PC-3 (cell line): ENCODE data around the gene ZNF180. TPM values are rescaled to one million over a fixed set of nuclear protein-coding genes. Genes with fewer than 3 reads are reported as not detected.

ENCODE experiments used
- ATAC-seq: fragments of 200-7000 bp; cut with Tn5 transposase; 2 replicates; pipeline ENCODE4 v1.9.1; 2020; ENCODE audit warnings: mild to moderate bottlenecking, moderate library complexity
- BruUV-seq: library from RNA; stranded (reverse); fragments of 400-500 nt; replicated peaks from 2 replicates; lab custom pipeline; 2021; lab: Mats Ljungman, UMichigan
- CTCF ChIA-PET: fragments of 300-600 bp; sonication (Branson Sonifier 250); formaldehyde crosslinking; loops from one replicate; lab custom pipeline; 2022; ENCODE audit warnings: antibody characterized with exemption; lab: Charles Lee
- POLR2A ChIA-PET: fragments of 300-600 bp; sonication (Branson Sonifier 250); formaldehyde crosslinking; loops from one replicate; lab custom pipeline; 2022; ENCODE audit warnings: antibody characterized with exemption; ENCODE audit not compliant: unreplicated experiment; lab: Charles Lee
- DNase-seq: peaks from one replicate; pipeline ENCODE4 v3.0.0-alpha.2; 2015
- H2AFZ ChIP-seq: fragments of 300-600 bp; sonication (generic); 2 replicates; pipeline ENCODE4 v1.6.0; 2016; ENCODE audit warnings: antibody characterized with exemption, low read length
- H3F3A ChIP-seq: fragments of 300-600 bp; sonication (generic); one replicate; pipeline ENCODE4 v1.6.0; 2017; ENCODE audit warnings: antibody characterized with exemption, low read length, control low read depth, mild to moderate bottlenecking; ENCODE audit not compliant: unreplicated experiment
- H3K27ac ChIP-seq: fragments of 300-600 bp; sonication (generic); 2 replicates; pipeline ENCODE4 v1.5.1; 2016; ENCODE audit warnings: mild to moderate bottlenecking, low read length
- H3K27me3 ChIP-seq: fragments of 300-600 bp; sonication (generic); 2 replicates; pipeline ENCODE4 v1.6.1; 2016; ENCODE audit warnings: low read length, mixed read lengths
- H3K36me3 ChIP-seq: fragments of 300-600 bp; sonication (generic); 2 replicates; pipeline ENCODE4 v1.6.1; 2016; ENCODE audit warnings: low read depth, mixed run types, low read length, mixed read lengths
- H3K4me1 ChIP-seq: fragments of 300-600 bp; sonication (generic); 2 replicates; pipeline ENCODE4 v1.5.1; 2016; ENCODE audit warnings: low read length; ENCODE audit not compliant: insufficient read depth
- H3K4me2 ChIP-seq: fragments of 300-600 bp; sonication (generic); 2 replicates; pipeline ENCODE4 v1.6.0; 2016; ENCODE audit warnings: low read length
- H3K4me3 ChIP-seq: fragments of 300-600 bp; sonication (generic); 2 replicates; pipeline ENCODE4 v1.5.1; 2016; ENCODE audit warnings: mild to moderate bottlenecking, low read length, mixed read lengths
- H3K79me2 ChIP-seq: fragments of 300-600 bp; sonication (generic); 2 replicates; pipeline ENCODE4 v1.6.1; 2017; ENCODE audit warnings: low read length, mixed read lengths
- H3K9ac ChIP-seq: fragments of 300-600 bp; sonication (generic); 2 replicates; pipeline ENCODE4 v1.6.0; 2016; ENCODE audit warnings: mild to moderate bottlenecking, low read length
- H3K9me2 ChIP-seq: fragments of 300-600 bp; sonication (generic); replicated peaks from 2 replicates; pipeline ENCODE4 v1.6.1; 2016; ENCODE audit warnings: mixed run types, low read length, mixed read lengths
- H3K9me3 ChIP-seq: fragments of 300-600 bp; sonication (generic); 2 replicates; pipeline ENCODE4 v1.6.1; 2016; ENCODE audit warnings: low read length, mixed read lengths
- H4K20me1 ChIP-seq: fragments of 300-600 bp; sonication (generic); 2 replicates; pipeline ENCODE4 v1.6.1; 2016; ENCODE audit warnings: low read length, mixed read lengths
- EZH2 ChIP-seq: fragments of 300-600 bp; sonication (generic); IDR thresholded peaks from one replicate; pipeline ENCODE4 v1.6.1; 2017; ENCODE audit warnings: antibody characterized with exemption, mild to moderate bottlenecking, low read length; ENCODE audit not compliant: unreplicated experiment
- EZH2phosphoT487 ChIP-seq: fragments of 300-600 bp; sonication (generic); IDR thresholded peaks from 2 replicates; pipeline ENCODE4 v1.6.1; 2018; ENCODE audit warnings: mild to moderate bottlenecking, antibody characterized with exemption, low read length, borderline replicate concordance
- intact Hi-C: fragments of 100-400 bp; cut with micrococcal nuclease; formaldehyde crosslinking; loops from 2 replicates; pipeline ENCODE4 v1.9.0; 2023
- total RNA-seq: library from RNA; depleted of rRNA; stranded (reverse); fragments of >200 nt; gene quantifications from 2 replicates; pipeline ENCODE4 v1.2.3, GENCODE V29; 2014
- TF ChIP-seq, protein P1 (sequence below): fragments of 300-600 bp; sonication (generic); conservative IDR thresholded peaks from 2 replicates; pipeline ENCODE4 v1.5.1; 2017; ENCODE audit warnings: antibody characterized with exemption, low read depth, mild to moderate bottlenecking, low read length

The ZNF180 gene
- total RNA-seq, 1 experiment from 2014 or later: 9.8 TPM

- BruUV-seq: no TSS peak
- H2AFZ ChIP-seq: no peak overlapping the region
- POLR2A ChIA-PET: no interaction called here
- no peaks in the 10 kb centered on the region for H3K36me3 ChIP-seq
- H3K4me1 ChIP-seq: no peaks in the 10 kb centered on the region
- CTCF ChIA-PET: no interaction called here
- H3F3A ChIP-seq: no peaks in the 10 kb centered on the region
- ATAC-seq (no peak), DNase-seq (no peak)
- no peaks in the 10 kb centered on the region for H3K9me2 ChIP-seq
- TF ChIP-seq EZH2: no peak
- TF ChIP-seq EZH2phosphoT487: no peak
- TF ChIP-seq, protein P1, sequence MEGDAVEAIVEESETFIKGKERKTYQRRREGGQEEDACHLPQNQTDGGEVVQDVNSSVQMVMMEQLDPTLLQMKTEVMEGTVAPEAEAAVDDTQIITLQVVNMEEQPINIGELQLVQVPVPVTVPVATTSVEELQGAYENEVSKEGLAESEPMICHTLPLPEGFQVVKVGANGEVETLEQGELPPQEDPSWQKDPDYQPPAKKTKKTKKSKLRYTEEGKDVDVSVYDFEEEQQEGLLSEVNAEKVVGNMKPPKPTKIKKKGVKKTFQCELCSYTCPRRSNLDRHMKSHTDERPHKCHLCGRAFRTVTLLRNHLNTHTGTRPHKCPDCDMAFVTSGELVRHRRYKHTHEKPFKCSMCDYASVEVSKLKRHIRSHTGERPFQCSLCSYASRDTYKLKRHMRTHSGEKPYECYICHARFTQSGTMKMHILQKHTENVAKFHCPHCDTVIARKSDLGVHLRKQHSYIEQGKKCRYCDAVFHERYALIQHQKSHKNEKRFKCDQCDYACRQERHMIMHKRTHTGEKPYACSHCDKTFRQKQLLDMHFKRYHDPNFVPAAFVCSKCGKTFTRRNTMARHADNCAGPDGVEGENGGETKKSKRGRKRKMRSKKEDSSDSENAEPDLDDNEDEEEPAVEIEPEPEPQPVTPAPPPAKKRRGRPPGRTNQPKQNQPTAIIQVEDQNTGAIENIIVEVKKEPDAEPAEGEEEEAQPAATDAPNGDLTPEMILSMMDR: no peak
- H3K4me2 ChIP-seq: no peak overlapping the region
- intact Hi-C loops: no loop called here
- H3K27ac ChIP-seq: no peak overlapping the region
- H3K9ac ChIP-seq: no peak overlapping the region
- no peak overlapping the region for H3K4me3 ChIP-seq
- no peaks in the 10 kb centered on the region for H3K79me2 ChIP-seq
- H3K9me3 ChIP-seq: peaks cover 7% of the 10 kb centered on the region; the same call in 1 of the 2 replicates
- no peaks in the 10 kb centered on the region for H4K20me1 ChIP-seq
- H3K27me3 ChIP-seq: no peaks in the 10 kb centered on the region
Observed at GRCh38 chr19:44451687-44452086, 48.6 kb downstream of the ZNF180 start.

DNA sequence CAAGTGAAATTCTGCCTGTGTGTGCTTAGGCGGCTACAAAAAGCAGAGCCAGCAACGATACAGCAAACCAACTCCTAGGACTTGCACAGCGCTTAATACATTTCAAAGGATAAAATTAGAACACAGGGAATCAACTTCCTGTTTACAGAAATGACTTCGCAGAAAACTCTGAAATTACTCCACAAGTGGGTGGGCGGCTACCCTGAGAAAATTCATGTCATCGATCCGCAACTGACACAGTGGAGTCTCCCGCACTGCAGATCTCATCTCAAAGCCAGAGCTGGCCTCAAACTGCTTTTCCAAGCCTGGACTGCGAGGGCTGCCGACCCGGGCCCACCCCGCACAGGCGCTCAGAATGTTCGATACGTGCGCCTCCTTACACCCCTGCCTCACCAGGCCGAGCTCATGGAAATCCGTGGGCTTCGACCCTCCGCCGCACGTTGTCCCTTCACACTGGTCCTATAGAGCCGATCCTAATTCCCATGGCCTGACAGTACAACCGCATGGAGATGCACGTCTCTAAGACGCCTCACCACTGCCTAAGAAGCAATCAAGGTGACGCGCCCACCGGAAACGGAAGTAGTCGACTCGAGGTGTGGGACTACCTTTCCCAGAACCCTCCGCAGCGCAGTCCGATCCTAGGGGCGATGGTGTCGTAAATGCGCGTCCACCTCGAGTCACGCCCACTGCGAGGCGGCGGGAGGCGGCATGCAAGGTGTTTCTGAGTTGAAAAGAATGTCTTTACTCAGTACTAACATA lies 52.2 kb downstream of the ZNF180 start, which contains the start of gene ZNF229:
Gene ZNF229, minus strand, starts transcription at position 557 of the 759 bp plus-strand sequence. CDS start 5,625 bp downstream, outside the sequence.
- no peaks in the 10 kb centered on the region for H4K20me1 ChIP-seq
- H3K79me2 ChIP-seq: no peaks in the 10 kb centered on the region
- H3K9me2 ChIP-seq: no peaks in the 10 kb centered on the region
- no peaks in the 10 kb centered on the region for H3F3A ChIP-seq
- TF ChIP-seq, protein P1: no peak
- no peak for TF ChIP-seq EZH2phosphoT487
- TF ChIP-seq EZH2: no peak
- no peak for ATAC-seq
- CTCF ChIA-PET: no interaction called here
- H3K4me2 ChIP-seq: peak within 1 kb of the TSS; percentile 69
- no peaks in the 10 kb centered on the region for H3K4me1 ChIP-seq
- H3K4me3 ChIP-seq: peak within 1 kb of the TSS; percentile 64
- POLR2A ChIA-PET: no interaction called here
- peak; percentile 65 for DNase-seq
- H3K27ac ChIP-seq: no peak within 1 kb of the TSS
- peak within 1 kb of the TSS; percentile 60 for H2AFZ ChIP-seq
- peak within 1 kb of the TSS; percentile 62 for H3K9ac ChIP-seq
- H3K36me3 ChIP-seq: no peaks in the 10 kb centered on the region
- no TSS peak for BruUV-seq
- intact Hi-C loops: no loop called here
- peaks cover 7% of the 10 kb centered on the region; the same call in 1 of the 2 replicates for H3K9me3 ChIP-seq
- no peaks in the 10 kb centered on the region for H3K27me3 ChIP-seq

GRCh38 chr19:44438441-44438840 lies 61.9 kb downstream of the ZNF180 start:
- CTCF ChIA-PET: no interaction called here
- H3K9me3 ChIP-seq: 0 out of 2 replicates have a peak, but pooled peaks cover 5% of the 10 kb centered on the region
- POLR2A ChIA-PET: no interaction called here

More at GRCh38 chr19:44438441-44438840, 61.9 kb downstream of the ZNF180 start:
- Histone ChIP-seq H3K27ac (no peak overlapping the region), H3K4me3 (no peak overlapping the region), H3K4me1 (no peaks in the 10 kb centered on the region), H3F3A (no peaks in the 10 kb centered on the region), H3K79me2 (no peaks in the 10 kb centered on the region), H3K9ac (no peak overlapping the region), H4K20me1 (no peaks in the 10 kb centered on the region), H3K4me2 (no peak overlapping the region), H3K36me3 (no peaks in the 10 kb centered on the region; the same call in 1 of the 2 replicates), H3K27me3 (no peaks in the 10 kb centered on the region), H2AFZ (no peak overlapping the region), H3K9me2 (no peaks in the 10 kb centered on the region)
- no TSS peak for BruUV-seq
- TF ChIP-seq, protein P1: no peak
- intact Hi-C loops: no loop called here
- ATAC-seq (no peak), DNase-seq (no peak)
